NCI-H187 (cell line): ENCODE measurements around the gene KIAA0930.

Source experiments
- DNase-seq, 2 experiments: peaks; one replicate each; lab custom pipeline; 2025; lab: John Stamatoyannopoulos, UW

Gene KIAA0930

DNA sequence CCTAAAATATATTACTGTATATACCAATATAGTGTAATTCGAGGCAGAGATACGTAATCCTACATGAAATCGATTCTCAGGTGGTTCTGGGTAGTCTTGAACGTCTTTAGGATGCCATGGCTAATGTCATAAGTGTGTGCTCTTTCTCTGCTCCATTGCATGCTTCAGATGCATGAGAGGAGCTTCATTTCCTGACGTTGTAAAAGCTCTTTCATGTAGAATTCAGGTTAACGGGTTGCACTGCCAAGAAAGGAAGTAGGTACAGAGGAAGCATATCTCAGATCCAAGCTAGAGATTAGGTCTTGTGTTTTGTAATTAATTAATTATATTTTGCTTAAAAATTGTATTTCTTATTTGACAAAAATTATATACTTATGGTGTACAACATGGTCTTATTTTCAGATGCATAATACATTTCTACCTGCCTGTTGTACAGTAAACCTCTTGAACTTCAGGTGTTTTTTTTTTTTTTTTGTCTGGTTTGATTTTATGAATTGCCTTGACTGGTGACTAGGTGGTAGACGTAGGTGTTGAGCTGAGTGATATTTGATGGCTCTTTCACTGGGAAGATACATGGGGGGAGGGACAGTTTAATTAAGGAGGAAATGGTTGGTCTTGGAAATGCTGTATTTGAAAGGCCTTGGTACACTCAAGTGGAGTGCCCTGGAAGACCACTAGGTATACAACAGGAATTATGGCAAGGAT, 67.7 kb downstream of the KIAA0930 start:
- no peak for DNase-seq

DNA sequence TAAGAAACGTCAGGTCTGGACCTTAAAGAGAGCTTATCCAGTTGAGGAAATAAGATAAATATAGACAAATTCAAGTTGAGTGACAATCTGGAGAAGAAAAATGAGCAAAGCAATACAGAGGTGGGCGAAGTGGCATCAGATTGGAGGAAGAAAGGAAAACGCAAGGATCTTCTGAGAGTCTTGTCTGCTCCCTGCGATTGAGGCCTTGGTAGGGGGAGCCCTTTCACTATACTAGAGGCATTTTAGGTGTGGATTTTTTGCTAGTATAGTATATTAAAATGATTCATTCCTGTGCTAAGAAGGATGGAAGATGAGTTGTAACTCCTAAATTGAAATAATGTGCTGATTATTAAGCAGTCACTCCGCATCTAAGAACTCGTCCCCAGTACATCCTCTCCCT, 68.9 kb downstream of the KIAA0930 start:
- DNase-seq = no peak

GRCh38 chr22:45169591-45170466, 70.9 kb downstream of the KIAA0930 start:
- DNase-seq = no peak

- no peak for DNase-seq
Measured at GRCh38 chr22:45166932-45167331, 73.8 kb downstream of the KIAA0930 start.

DNA sequence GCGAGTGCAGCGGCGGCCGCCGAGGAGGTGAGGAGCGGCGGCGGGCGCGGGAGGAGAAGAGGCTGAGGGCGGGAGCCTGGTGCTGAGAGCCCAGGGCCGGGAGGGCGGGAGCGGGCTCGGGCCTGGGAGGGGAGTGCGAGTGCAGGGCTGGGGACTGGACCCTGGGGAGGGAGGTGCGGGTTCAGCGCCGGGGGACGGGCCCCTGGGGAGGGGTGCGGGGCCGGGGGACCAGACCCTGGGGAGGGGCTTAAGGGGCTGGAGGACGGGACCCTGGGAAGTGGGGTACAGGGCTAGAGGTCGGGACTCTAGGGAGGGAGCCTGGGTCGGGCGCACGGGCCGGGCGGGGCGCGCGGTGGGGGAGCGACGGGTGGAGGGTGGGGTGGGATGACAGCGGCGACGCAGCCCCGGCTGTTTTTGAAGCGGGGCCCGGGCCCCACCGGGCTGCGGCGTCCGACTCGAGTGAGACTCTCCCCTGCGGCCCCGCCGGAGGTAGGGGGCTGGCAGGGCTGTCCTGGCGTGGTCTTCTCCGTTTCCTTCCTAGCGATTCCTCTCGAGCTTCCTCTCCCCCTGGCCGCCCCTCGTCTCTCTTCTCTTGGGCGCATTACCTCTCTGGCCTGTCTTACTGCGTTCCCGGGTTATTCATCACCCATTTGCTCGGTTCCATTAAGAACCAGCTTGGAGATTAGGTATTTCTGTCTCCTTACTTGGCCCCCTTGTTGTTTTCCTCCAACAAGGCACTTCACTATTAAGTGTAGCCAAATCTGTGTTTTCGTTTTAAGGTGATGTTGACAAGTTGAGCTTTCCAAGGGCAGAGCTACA, 76.2 kb downstream of the KIAA0930 start:
- no peak for DNase-seq

- peak; percentile 74 to 89 for DNase-seq
Measured at GRCh38 chr22:45163451-45164269, 77.0 kb downstream of the KIAA0930 start, which contains the start of gene NUP50. Gene NUP50 (plus strand): TSS chr22:45163925. CDS start chr22:45168178, 4,253 bp downstream.

GRCh38 chr22:45163099-45163450, 77.6 kb downstream of the KIAA0930 start:
- no peak for DNase-seq

DNA sequence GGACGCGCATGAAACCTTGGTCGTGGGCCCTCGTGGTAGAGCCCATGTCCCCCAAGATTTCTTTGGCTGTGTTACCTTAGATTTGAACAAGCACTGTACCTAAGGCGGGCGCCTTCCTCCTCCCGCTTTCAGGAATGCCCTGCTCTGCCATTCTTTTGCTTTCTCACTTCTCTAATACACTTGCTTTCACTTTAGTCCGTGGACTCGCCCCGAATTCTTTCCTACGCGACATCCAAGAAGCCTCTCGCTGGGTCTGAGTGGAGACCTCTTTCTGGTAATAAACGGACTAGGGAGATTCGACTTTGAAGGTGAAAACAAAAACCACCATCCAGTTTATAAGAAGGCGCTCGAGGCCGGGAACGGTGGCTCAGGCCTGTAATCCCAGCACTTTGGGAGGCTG, 78.2 kb downstream of the KIAA0930 start:
- DNase-seq = no peak

GRCh38 chr22:45159652-45160462, 80.8 kb downstream of the KIAA0930 start:
- DNase-seq = no peak

DNA sequence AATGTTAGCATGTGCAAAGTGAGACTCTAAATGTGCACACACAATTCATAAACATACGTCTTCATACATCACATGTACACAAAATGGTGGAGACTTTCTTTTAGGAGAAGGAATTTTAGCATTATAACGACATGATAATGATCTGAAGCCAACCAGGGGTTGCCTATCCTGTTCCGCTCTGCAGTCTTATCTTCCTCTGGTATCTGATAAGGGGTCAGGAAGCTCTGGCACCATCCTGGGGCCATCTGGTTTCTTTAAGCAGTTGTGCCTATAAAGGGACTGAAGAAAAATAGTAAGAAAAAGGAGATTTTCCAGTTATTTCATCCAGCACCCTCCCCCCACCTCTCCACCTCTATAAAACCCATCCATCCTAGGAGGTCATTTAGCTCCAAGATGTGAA, 82.8 kb downstream of the KIAA0930 start:
- DNase-seq = no peak

GRCh38 chr22:45155050-45155840, 85.4 kb downstream of the KIAA0930 start:
- DNase-seq = no peak

DNA sequence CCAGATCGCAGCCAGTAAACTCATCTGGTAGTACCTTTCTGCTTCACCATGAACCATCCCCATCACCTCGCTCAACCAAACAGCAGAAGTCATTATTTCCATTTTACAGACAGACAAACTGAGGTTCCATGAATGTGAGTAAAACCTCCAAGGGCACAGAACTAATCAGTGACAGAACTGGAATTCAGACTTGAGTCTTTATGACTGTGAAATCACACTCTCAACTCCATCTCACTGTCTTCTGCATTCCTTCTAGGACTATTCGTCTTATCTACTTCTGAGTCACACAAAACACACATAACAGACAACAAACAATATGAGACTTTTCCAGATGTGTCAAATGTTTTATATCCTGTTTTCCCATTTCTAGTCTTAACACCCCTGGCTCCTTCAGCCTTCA, 86.3 kb downstream of the KIAA0930 start:
- no peak for DNase-seq

DNA sequence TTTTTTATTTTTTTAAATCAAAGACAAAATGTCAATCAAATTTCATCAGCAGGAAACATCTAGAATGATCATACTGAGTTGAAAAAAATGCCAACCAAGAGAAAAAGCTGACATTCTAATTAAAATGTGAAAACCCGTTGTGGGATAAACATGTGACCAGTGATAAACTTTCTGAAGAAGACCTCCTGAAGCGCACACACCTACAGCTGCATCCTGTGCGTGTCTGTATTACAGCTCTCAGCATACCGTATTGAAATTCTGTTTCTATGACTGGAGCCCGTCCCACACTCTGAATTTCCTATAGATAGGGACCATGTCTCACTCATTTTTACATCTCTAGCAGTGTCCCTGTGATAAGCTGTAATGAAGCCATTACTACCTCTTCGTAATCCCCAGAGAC, 89.2 kb downstream of the KIAA0930 start:
- no peak for DNase-seq

- DNase-seq = no peak
Measured at GRCh38 chr22:45150139-45150538, 90.6 kb downstream of the KIAA0930 start.

DNA sequence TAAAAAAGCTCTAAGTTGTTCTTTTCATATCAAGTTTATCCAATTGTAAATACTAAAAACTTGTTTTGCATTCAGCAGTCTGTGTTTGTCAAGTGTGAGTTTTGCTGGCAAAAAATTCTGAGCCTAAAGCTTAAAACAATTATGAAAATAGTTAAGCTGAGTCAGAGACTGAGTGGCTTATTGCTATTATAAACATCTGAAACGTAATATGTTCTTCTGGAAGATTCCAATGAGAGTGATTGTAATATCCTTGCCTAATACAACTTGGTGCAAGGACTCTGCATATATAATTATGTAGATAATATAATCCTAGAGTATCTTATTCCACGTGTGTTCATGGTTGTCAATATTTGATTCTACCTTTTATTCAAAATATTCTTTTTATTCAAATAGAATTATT, 91.0 kb downstream of the KIAA0930 start:
- DNase-seq = no peak

DNA sequence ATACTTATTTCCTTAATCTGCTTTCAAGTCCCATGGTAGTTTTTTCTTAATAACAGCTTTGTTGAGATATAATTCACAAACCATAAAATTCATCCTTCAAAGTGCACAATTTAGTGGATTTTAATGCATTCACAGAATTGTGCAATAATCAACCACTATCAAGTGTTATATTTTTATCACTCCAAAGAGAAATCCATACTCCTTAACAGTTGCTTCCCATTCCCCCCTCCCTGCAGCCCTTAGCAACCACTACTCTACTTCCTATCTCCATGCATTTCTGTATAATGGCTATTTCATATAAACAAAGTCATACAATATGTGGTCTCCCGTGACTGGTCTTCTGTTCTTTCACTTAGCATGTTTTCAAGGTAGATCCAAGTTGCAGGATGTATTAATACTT, 95.8 kb downstream of the KIAA0930 start:
- DNase-seq = no peak

DNA sequence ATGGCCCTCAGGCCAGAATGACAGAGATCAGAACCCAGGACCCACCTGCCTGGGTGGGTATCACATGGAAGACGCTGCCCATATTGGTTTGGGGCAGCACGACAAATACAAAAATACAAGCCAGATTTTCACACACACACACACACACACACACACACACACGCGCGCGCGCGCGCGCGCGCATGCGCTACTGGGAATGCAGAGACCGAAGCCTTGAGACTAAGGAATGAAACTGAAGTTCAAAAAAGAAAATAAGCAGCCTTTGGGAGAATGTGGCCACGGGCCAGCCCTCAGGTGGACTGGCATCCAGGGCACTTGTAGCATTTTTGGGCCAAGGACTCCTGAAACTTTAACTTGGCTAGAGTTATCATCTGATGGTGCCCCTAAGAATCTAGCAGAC, 98.3 kb downstream of the KIAA0930 start:
- no peak for DNase-seq
